AG10803 (cell line): Measurements from ENCODE around the gene WNT9A.
A peak's percentile ranks its signal among the peaks of the same experiment; 100 is the strongest.
"Not testable (repeated sequence)": the region's sequence is repeated elsewhere in the genome, so short reads cannot be mapped to it uniquely, and the experiment has no call there.

ENCODE experiments used
- DNase-seq: peaks from one replicate; pipeline ENCODE4 v3.0.0; 2010; ENCODE audit warnings: low read depth
- H3K4me3 ChIP-seq: 2 replicates; pipeline ENCODE4 v1.5.1; 2011; ENCODE audit warnings: mild to moderate bottlenecking, low read length, control low read depth
- CTCF ChIP-seq: conservative IDR thresholded peaks from 2 replicates; pipeline ENCODE4 v1.5.1; 2011; ENCODE audit warnings: mild to moderate bottlenecking, low read length, control low read depth, inconsistent platforms

WNT9A gene

DNA sequence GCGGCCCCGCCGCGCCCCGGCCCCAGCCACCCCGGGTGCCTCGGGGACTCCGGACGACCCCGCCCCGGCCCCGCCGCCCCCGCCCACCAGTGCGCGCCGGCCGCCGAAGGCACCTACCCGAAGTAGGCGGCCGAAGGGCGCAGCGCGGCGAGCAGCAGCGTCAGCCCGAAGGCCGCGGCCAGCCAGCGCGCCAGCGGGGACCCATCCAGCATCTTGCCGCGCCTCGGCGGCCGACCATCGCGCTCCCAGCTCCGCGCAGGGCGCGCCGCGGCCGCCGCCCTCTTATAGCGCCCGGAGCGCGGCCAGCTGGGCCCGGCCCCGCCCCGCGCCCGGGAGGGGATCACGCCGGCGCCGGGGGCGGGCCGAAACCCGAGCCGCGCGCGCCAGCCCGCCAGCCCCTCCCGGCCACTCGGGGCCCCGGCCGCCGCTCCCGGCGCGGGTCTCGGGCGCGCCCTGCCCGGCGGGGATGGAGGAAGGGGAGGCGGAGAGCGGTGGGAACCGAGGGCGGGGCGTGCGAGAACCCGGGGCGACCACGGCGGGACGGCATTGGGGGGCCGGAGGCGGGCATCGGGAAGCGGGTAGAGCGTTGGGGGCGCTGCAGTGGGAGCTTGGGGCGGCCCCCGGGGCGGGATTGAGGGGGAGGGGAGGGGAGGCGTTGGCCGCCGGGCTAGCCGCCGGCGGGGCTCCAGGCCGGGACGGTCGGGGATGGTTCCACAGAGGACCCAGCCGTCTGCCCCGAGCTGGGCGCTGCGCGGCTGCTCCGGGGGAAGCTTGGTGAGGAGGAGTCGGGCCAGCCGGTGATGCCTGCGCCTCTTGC lies at the start of gene WNT9A:
Gene WNT9A, minus strand, starts transcription at position 257 of the 817 bp plus-strand sequence. Its CDS starts 45 bp downstream, at position 212.
- TF ChIP-seq CTCF, result no peak
- DNase-seq, result peak; percentile 59
- H3K4me3 ChIP-seq, result peak within 1 kb of the TSS; percentile 68

DNA sequence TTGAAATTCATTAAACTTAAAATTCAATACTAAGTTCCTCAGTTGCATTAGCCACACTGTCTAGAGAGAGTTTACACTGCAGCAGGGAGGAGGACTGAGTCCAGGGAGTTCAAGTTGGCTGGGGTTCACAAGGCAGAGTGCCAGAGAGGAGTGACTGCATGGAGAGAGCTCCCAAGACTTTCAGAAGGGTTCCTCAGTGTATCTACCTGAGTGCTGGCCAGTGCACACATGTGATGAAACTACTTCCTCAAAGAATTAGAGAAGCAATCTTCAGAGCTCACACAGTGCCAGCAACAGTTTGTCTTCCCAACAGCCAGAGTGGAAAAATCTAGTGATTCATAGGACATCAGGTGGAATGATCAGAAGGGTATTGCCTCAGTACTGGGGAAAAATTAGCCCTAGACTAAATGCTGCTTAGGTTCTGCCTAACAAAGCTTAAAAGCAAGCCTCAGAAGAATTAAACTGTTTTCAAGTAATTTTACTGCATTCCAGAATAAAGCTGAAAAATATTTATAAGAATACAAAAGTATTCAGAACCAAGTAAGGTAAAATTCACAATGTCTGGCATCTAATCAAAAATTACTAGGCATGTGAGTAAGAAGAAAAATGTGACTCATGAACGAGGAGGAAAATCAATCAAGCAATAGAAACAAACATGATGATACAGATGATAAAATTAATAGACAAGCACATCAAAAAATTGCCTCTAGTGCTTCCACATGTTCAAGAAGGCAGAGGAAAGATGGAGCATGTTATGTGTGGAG lies 48.6 kb upstream of the WNT9A start:
- no peak overlapping the region for H3K4me3 ChIP-seq
- DNase-seq, result no peak
- TF ChIP-seq CTCF, result no peak

DNA sequence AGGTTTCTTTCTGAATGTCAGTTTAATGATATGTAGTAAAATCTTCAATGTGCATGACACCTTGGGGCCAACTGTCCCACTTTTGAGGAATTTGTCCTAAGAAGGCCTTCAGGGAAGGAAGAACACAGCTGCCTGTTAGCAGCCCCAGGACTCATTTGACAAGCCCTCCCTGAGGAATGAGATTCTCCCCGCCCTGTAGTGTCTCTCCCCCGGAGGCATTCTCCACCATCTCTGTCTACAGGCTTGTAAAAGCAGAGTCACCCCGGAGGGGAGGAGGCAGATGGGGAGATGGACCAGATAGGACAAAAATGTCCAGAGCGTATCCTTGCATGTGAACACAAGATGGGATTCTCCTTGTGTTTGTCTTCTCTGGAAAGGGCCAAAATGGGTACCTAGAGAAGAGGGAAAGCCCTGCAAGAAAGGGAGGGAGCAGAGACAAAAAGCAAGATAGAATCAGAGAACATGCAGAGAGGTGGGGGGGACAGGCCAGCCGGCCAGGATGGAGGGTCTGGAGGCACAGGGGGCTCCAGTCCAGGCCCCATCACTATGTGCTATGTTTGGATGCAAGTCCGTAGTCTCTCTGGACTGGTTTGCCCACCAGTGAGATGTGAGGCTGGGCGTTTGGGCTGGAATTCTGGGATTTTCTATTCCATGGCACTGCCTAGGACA lies 47.0 kb upstream of the WNT9A start:
- no peak overlapping the region for H3K4me3 ChIP-seq
- no peak for DNase-seq
- no peak for TF ChIP-seq CTCF

DNA sequence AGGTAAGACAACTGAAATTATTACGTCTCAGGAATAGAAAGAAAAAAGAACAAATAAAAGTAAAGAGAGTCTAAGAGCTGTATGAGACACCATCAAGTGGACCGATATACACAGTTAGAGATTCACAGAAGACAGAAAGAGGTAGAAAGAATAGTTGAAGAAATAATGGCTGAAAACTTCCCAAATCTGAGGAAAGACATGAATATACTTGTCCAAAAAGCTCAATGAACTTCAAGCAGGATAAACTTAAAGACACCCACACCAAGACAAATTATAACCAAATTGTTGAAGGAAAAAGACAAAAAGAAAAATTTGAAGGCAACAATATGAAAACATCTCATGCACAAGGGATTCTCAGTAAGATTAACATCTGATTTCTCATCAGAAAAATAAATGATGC lies 39.4 kb upstream of the WNT9A start:
- no peak for TF ChIP-seq CTCF
- DNase-seq, result no peak
- H3K4me3 ChIP-seq, result no peak overlapping the region

DNA sequence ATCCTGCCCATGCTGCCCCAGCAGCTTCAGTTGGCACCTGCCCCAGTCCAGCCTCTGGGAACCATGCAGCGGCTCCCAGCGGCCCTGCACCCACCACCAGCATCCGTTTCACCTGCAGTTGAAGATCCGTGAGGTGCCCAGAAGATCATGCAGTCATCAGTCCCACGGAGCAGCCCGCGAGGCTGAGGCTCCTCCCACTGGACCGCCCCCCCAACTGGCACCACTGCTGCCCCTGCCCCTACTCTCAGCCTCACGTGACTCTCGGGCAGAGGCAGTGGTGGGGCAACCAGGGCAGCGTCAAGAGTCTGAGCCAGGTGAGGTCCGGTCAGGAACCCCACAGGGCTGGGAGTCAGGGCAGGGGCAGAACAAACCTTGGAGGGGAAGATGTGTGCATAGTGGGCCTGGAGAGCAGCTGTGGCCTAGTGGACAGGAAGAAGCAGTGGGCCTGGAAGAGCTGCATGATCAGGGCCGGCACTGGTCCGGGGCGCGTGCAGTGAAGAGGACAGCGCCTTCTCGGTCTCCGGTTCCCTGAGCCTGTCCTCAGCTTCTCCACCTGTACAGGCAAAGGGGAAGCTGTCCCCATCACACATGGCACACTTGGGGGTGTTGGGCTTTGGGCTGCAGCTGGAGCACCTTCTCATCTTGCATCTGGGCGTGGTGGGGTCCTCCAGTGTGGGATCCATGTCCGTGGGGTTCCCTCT lies 28.0 kb upstream of the WNT9A start:
- not testable (repeated sequence) for H3K4me3 ChIP-seq, DNase-seq

GRCh38 chr1:227973724-227974288 lies 26.1 kb upstream of the WNT9A start:
- DNase-seq, H3K4me3 ChIP-seq: not testable (repeated sequence)

DNA sequence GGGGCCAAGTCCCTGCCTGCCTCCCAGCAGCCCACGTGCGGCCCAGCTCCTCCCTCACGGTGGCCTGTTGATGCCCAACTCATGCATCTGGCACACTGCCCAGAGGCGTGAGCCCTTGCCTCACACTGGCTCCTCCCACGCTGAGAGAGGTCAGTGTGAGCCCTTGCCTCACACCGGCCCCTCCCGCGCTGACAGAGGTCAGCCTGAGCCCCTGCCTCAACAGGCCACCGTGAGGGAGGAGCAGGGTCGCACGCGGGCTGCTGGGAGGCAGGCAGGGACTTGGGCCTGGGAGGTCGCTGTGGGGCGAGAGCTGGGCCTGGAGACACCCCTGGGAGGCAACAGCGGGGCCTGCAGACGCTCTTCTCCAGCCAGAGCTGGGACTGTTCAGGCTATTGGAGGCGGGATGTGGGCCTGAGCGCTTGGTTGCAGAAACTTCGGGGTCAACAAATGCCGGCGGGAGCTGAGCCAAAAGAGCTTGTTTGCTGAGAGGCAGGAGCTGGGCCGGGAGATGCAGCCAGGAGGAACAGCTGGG lies 25.2 kb upstream of the WNT9A start:
- DNase-seq, H3K4me3 ChIP-seq: not testable (repeated sequence)

GRCh38 chr1:227972283-227972679 lies 24.5 kb upstream of the WNT9A start:
- H3K4me3 ChIP-seq, DNase-seq: not testable (repeated sequence)

DNA sequence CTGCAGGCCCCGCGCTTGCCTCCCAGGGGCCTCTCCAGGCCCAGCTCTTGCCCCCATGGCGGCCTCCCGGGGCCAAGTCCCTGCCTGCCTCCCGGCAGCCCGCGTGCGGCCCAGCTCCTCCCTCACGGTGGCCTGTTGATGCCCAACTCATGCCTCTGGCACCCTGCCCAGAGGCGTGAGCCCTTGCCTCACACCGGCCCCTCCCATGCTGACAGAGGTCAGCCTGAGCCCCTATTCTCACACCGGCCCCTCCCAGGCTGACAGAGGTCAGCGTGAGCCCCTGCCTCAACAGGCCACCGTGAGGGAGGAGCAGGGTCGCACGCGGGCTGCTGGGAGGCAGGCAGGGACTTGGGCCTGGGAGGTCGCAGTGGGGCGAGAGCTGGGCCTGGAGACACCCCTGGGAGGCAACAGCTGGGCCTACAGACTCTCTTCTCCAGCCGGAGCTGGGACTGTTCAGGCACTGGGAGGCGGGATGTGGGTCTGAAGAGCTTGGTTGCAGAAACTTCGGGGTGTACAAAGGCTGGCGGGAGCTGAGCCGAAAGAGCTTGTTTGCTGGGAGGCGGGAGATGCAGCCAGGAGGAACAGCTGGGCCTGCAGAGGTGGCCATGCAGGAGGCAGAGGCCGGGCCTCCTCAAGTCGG lies 24.0 kb upstream of the WNT9A start:
- not testable (repeated sequence) for H3K4me3 ChIP-seq, DNase-seq

- not testable (repeated sequence) for DNase-seq, H3K4me3 ChIP-seq
Observed at GRCh38 chr1:227971216-227971615, 23.5 kb upstream of the WNT9A start.

- not testable (repeated sequence) for H3K4me3 ChIP-seq, DNase-seq
Observed at GRCh38 chr1:227970076-227970995, 22.6 kb upstream of the WNT9A start.
